H9 (cell line): Measurements from ENCODE around the gene MAP2. TPM values are rescaled to one million over a fixed set of nuclear protein-coding genes. Genes with fewer than 3 reads are reported as not detected.
A peak's percentile ranks its signal among the peaks of the same experiment; 100 is the strongest.

Source experiments
- DNase-seq: peaks from one replicate; pipeline ENCODE4 v3.0.0-alpha.2; 2017
- H2AFZ ChIP-seq: one replicate; pipeline ENCODE4 v1.6.1; 2013; ENCODE audit warnings: mild to moderate bottlenecking, low read length, control low read depth, moderate library complexity
- H2AK5ac ChIP-seq: 2 replicates; pipeline ENCODE4 v1.6.1; 2013; ENCODE audit warnings: low read length, control low read depth, mixed read lengths; ENCODE audit not compliant: insufficient read length
- H2BK120ac ChIP-seq: one replicate; pipeline ENCODE4 v1.6.1; 2013; ENCODE audit warnings: low read depth, mild to moderate bottlenecking, low read length, control low read depth, inconsistent platforms; ENCODE audit not compliant: poor library complexity, severe bottlenecking
- H2BK12ac ChIP-seq: 2 replicates; pipeline ENCODE4 v1.6.1; 2013; ENCODE audit warnings: low read length, control low read depth, mixed read lengths, low read depth; ENCODE audit not compliant: insufficient read length
- H2BK15ac ChIP-seq: 2 replicates; pipeline ENCODE4 v1.6.1; 2013; ENCODE audit warnings: low read depth, low read length, control low read depth
- H2BK20ac ChIP-seq: one replicate; pipeline ENCODE4 v1.6.1; 2013; ENCODE audit warnings: low read depth, mild to moderate bottlenecking, low read length, control low read depth, inconsistent platforms; ENCODE audit not compliant: poor library complexity, severe bottlenecking
- H2BK5ac ChIP-seq: 2 replicates; pipeline ENCODE4 v1.6.1; 2013; ENCODE audit warnings: low read length, control low read depth, mixed read lengths; ENCODE audit not compliant: insufficient read length
- H3K14ac ChIP-seq: 2 replicates; pipeline ENCODE4 v1.6.1; 2013; ENCODE audit warnings: low read length, control low read depth; ENCODE audit not compliant: insufficient read depth
- H3K18ac ChIP-seq: 2 replicates; pipeline ENCODE4 v1.6.1; 2013; ENCODE audit warnings: low read depth, mild to moderate bottlenecking, mixed read lengths, low read length, control low read depth; ENCODE audit not compliant: insufficient read length
- H3K23ac ChIP-seq: 2 replicates; pipeline ENCODE4 v1.6.1; 2013; ENCODE audit warnings: low read length, control low read depth, mixed read lengths, low read depth; ENCODE audit not compliant: insufficient read length
- H3K23me2 ChIP-seq: 2 replicates; pipeline ENCODE4 v1.6.1; 2013; ENCODE audit warnings: low read depth, mild to moderate bottlenecking, mixed read lengths, low read length, control low read depth; ENCODE audit not compliant: insufficient read length, poor library complexity, severe bottlenecking
- H3K27ac ChIP-seq: 2 replicates; pipeline ENCODE4 v1.5.1; 2013; ENCODE audit warnings: low read length, control low read depth, mixed read lengths, low read depth; ENCODE audit not compliant: insufficient read length
- H3K27me3 ChIP-seq: 2 replicates; pipeline ENCODE4 v1.6.1; 2013; ENCODE audit warnings: low read length, control low read depth, inconsistent platforms; ENCODE audit not compliant: insufficient read depth
- H3K4ac ChIP-seq: 2 replicates; pipeline ENCODE4 v1.6.1; 2013; ENCODE audit warnings: low read depth, mild to moderate bottlenecking, control low read depth, inconsistent platforms, low read length, moderate library complexity
- H3K4me1 ChIP-seq: 2 replicates; pipeline ENCODE4 v1.6.1; 2013; ENCODE audit warnings: low read length, control low read depth, inconsistent platforms; ENCODE audit not compliant: insufficient read depth
- H3K4me2 ChIP-seq: 2 replicates; pipeline ENCODE4 v1.6.1; 2013; ENCODE audit warnings: low read length, control low read depth, mixed read lengths; ENCODE audit not compliant: insufficient read length, insufficient read depth
- H3K56ac ChIP-seq: 2 replicates; pipeline ENCODE4 v1.6.1; 2013; ENCODE audit warnings: low read depth, mild to moderate bottlenecking, mixed read lengths, low read length, control low read depth; ENCODE audit not compliant: insufficient read length
- H3K79me1 ChIP-seq: 2 replicates; pipeline ENCODE4 v1.6.1; 2013; ENCODE audit warnings: low read depth, mild to moderate bottlenecking, moderate library complexity, low read length, control low read depth, inconsistent platforms; ENCODE audit not compliant: insufficient read depth, poor library complexity, severe bottlenecking
- H3K79me2 ChIP-seq: 2 replicates; pipeline ENCODE4 v1.6.1; 2013; ENCODE audit warnings: low read length, control low read depth, inconsistent platforms; ENCODE audit not compliant: insufficient read depth
- H3K9ac ChIP-seq: 2 replicates; pipeline ENCODE4 v1.6.1; 2013; ENCODE audit warnings: low read length, control low read depth, mixed read lengths; ENCODE audit not compliant: insufficient read length; ENCODE audit errors: extremely low read depth
- H3K9me3 ChIP-seq: one replicate; pipeline ENCODE4 v1.6.1; 2013; ENCODE audit warnings: low read depth, low read length, inconsistent platforms; ENCODE audit not compliant: control insufficient read depth
- H3T11ph ChIP-seq: one replicate; pipeline ENCODE4 v1.6.1; 2013; ENCODE audit warnings: mild to moderate bottlenecking, low read length, control low read depth, inconsistent platforms
- H4K20me1 ChIP-seq: one replicate; pipeline ENCODE4 v1.6.1; 2013; ENCODE audit not compliant: control insufficient read depth, insufficient read length, insufficient read depth
- H4K5ac ChIP-seq: 2 replicates; pipeline ENCODE4 v1.6.1; 2013; ENCODE audit warnings: low read depth, mild to moderate bottlenecking, mixed read lengths, low read length, control low read depth; ENCODE audit not compliant: insufficient read length
- H4K8ac ChIP-seq: replicated peaks from 2 replicates; pipeline ENCODE4 v1.6.1; 2013; ENCODE audit warnings: low read length, control low read depth, mixed read lengths, low read depth; ENCODE audit not compliant: insufficient read length
- H4K91ac ChIP-seq: 2 replicates; pipeline ENCODE4 v1.6.1; 2013; ENCODE audit warnings: low read depth, mild to moderate bottlenecking, moderate library complexity, mixed read lengths, low read length, control low read depth; ENCODE audit not compliant: insufficient read length
- H3K27ac Mint-ChIP-seq, 3 experiments: 2 replicates in 2 of 3; 3 replicates in 1 of 3; pipeline ENCODE4 v1.8.0; 2020 to 2021; ENCODE audit warnings: mixed read lengths in 3 of 3, mild to moderate bottlenecking in 1 of 3, moderate library complexity in 1 of 3
- H3K27me3 Mint-ChIP-seq: 2 replicates; pipeline ENCODE4 v1.8.0; 2021; ENCODE audit warnings: low read depth, mild to moderate bottlenecking, moderate library complexity, mixed read lengths
- H3K36me3 Mint-ChIP-seq, 3 experiments: 2 replicates in 2 of 3; 3 replicates in 1 of 3; pipeline ENCODE4 v1.8.0; 2020 to 2021; ENCODE audit warnings: low read depth in 3 of 3, mixed read lengths in 3 of 3; ENCODE audit not compliant: insufficient read depth in 1 of 3
- H3K4me1 Mint-ChIP-seq, 2 experiments: 2 replicates each; pipeline ENCODE4 v1.8.0; 2020; ENCODE audit warnings: mixed read lengths in 2 of 2
- H3K4me3 Mint-ChIP-seq, 2 experiments: 2 replicates in 1 of 2; 3 replicates in 1 of 2; pipeline ENCODE4 v1.8.0; 2020 to 2021; ENCODE audit warnings: mild to moderate bottlenecking in 2 of 2, mixed read lengths in 2 of 2, moderate library complexity in 1 of 2
- H3K9me3 Mint-ChIP-seq, 2 experiments: 2 replicates in 1 of 2; 3 replicates in 1 of 2; pipeline ENCODE4 v1.8.0; 2020; ENCODE audit warnings: mild to moderate bottlenecking in 2 of 2, mixed read lengths in 2 of 2, moderate library complexity in 1 of 2
- CTCF ChIP-seq: fragments of 200-600 bp; sonication (generic); conservative IDR thresholded peaks from 3 replicates; pipeline ENCODE4 v1.8.0; 2021; ENCODE audit warnings: antibody characterized with exemption, mild to moderate bottlenecking
- WGBS: extraction: QIAGEN DNeasy Blood & Tissue Kit; methylation state at CpG from one replicate; pipeline ENCODE4 v1.1.7; 2013; ENCODE audit warnings: missing lambda C conversion rate, low lambda C conversion rate, mixed read lengths; ENCODE audit not compliant: insufficient read length; ENCODE audit errors: extremely low coverage; 5-methylcytosine and 5-hydroxymethylcytosine counted together
- total RNA-seq: library from RNA; stranded (reverse); gene quantifications from 2 replicates; pipeline ENCODE4 v1.2.1, GENCODE V29; 2021

The MAP2 gene
- total RNA-seq, 1 experiment from 2014 or later, result 0.87 TPM

- Histone ChIP-seq H3K27ac (no peak overlapping the region), H3T11ph (no peak overlapping the region), H2BK20ac (no peak overlapping the region), H3K4me1 (no peaks in the 10 kb centered on the region; the same call in 1 of the 2 replicates), H3K18ac (no peak overlapping the region), H3K9me3 (no peaks in the 10 kb centered on the region), H3K4ac (no peak overlapping the region), H4K91ac (no peak overlapping the region), H3K4me2 (no peak overlapping the region), H3K56ac (no peak overlapping the region), H3K27me3 (no peaks in the 10 kb centered on the region), H2AFZ (no peak overlapping the region), H3K9ac (no peak overlapping the region), H3K79me2 (no peaks in the 10 kb centered on the region), H2BK120ac (no peak overlapping the region), H3K79me1 (no peaks in the 10 kb centered on the region), H2BK12ac (no peak overlapping the region), H2BK15ac (no peak overlapping the region), H4K5ac (no peak overlapping the region), H2BK5ac (no peak overlapping the region), H3K14ac (no peak overlapping the region), H4K20me1 (no peaks in the 10 kb centered on the region), H3K23ac (no peak overlapping the region), H4K8ac (no peak overlapping the region), H3K23me2 (no peaks in the 10 kb centered on the region), H2AK5ac (no peak overlapping the region)
- DNase-seq, result no peak
- Mint-ChIP-seq H3K27me3 (no peaks in the 10 kb centered on the region), H3K4me3 (peak overlapping the region in 1 of 2 experiments; percentile 41; a peak in 1 of 5 replicates), H3K9me3 (no peaks in the 10 kb centered on the region), H3K36me3 (no peaks in the 10 kb centered on the region), H3K4me1 (peaks cover 20 to 31% of the 10 kb centered on the region in 2 experiments), H3K27ac (peak overlapping the region in 2 of 3 experiments; percentile 67 to 82; a peak in 3 of 7 replicates)
- no peak for TF ChIP-seq CTCF
- no CpG with 5 or more reads among the region's 3 CpGs for WGBS
Observed at GRCh38 chr2:209578394-209579001, 154.7 kb downstream of the MAP2 start.
